SU-DHL-6 (cell line): ENCODE measurements around the gene CPEB3.

Experiments
- EZH2phosphoT487 ChIP-seq: fragments of 200-600 bp; sonication (generic), shearing (Covaris generic); conservative IDR thresholded peaks from 2 replicates; pipeline ENCODE4 v1.6.1; 2018; ENCODE audit warnings: mild to moderate bottlenecking, antibody characterized with exemption, low read length, moderate library complexity, mixed read lengths
- TF ChIP-seq, protein P1 (sequence below): fragments of 200-600 bp; sonication (generic); IDR thresholded peaks from one replicate; pipeline ENCODE4 v1.5.1; 2017; ENCODE audit warnings: antibody characterized with exemption, mild to moderate bottlenecking, low read length, moderate library complexity; ENCODE audit not compliant: insufficient read depth, poor library complexity, severe bottlenecking

DNA sequence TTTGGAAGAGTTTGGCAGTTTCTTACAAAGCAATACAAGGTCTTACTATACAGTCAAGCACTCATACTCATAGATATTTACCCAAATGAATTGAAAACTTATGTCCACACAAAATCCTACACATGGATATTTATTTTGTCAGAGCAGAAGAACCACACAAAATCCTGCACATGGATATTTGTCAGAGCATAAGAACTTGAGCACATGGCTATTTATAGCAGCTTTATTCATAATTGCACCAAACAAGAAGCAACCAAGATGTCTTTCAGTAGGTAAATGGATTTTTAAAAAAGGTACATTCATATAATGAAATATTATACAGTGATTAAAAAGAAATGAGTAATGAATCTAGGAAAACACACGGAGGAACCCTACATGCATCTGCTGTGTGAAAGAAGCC lies 251.9 kb downstream of the CPEB3 start:
- TF ChIP-seq, protein P1, sequence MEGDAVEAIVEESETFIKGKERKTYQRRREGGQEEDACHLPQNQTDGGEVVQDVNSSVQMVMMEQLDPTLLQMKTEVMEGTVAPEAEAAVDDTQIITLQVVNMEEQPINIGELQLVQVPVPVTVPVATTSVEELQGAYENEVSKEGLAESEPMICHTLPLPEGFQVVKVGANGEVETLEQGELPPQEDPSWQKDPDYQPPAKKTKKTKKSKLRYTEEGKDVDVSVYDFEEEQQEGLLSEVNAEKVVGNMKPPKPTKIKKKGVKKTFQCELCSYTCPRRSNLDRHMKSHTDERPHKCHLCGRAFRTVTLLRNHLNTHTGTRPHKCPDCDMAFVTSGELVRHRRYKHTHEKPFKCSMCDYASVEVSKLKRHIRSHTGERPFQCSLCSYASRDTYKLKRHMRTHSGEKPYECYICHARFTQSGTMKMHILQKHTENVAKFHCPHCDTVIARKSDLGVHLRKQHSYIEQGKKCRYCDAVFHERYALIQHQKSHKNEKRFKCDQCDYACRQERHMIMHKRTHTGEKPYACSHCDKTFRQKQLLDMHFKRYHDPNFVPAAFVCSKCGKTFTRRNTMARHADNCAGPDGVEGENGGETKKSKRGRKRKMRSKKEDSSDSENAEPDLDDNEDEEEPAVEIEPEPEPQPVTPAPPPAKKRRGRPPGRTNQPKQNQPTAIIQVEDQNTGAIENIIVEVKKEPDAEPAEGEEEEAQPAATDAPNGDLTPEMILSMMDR: no peak
- TF ChIP-seq EZH2phosphoT487: no peak
